GM19463 (cell line): Measurements from ENCODE around the gene HOXC6.

ENCODE experiments used
- ATAC-seq: cut with Tn5 transposase; IDR thresholded peaks from one replicate; pipeline ENCODE4 v1.9.1; 2021; ENCODE audit warnings: mild to moderate bottlenecking, moderate library complexity; ENCODE audit not compliant: unreplicated experiment

HOXC6 gene

DNA sequence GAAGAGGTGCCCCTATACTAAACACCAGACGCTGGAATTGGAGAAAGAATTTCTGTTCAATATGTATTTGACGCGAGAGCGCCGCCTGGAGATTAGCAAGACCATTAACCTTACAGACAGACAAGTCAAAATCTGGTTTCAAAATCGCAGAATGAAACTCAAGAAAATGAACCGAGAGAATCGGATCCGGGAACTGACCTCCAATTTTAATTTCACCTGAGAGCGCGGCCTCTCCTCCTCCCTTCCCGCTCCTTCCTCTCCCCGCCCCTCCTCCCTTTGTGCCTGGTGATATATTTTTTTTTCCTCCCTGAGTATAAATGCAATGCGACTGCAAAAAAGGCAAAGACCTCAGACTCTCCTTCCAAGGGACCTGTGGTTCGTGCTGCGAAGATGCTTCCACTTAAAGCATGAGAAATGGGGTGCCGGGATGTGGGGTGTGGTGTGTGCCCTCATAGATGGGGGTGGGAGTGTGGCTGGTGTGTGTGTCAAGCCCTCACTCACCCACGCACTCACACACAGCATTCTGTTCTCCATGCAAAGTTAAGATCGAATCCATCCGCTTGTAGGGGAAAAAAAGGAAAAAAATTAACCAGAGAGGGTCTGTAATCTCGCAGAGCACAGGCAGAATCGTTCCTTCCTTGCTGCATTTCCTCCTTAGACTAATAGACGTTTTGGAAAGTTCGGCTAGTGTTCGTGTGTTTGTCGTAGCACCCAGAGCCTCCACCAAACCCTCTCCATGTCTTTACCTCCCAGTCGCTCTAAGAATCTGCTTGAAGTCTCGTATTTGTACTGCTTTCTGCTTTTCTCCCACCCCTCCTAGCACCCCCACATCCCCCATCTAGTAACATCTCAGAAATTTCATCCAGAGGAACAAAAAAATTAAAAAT lies 38.8 kb upstream of the HOXC6 start:
- ATAC-seq, result peak; percentile 43

DNA sequence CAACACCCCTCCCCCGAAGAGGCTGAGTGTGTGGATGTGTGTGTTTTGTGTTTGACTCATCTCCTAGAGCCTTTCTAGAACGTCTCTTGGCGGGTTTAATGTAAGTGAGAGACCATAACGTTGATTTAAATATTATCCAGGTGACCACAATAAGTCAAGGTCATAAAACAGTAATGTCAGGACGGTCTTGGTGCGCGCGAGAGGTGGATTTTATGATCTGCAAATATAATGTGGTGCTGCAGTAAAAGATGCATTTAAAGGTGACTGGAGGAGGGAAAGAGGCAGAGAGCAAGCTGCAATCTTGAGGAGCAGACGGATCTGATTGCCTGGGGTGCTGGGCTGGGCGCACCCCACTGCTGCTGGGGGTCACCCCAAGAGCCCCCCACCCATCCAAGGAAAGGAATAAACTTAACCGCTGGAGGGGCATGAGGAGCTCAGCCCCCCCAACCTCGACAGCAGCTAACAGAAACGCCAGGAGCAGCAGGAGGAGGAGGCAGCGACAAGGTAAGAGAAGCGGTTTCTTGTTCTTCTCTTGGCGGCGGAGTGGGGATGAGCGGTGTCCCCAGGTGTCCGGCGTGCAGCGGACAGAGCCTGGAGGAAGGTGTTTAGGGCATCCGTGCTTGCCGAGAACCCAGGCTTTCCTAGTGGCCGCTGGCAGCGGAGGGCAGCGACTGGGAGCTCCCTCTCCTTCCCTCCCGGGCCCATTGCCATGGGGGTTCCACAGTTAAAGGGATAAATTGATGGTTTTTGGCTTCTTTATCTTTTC lies 37.7 kb upstream of the HOXC6 start:
- no peak for ATAC-seq

DNA sequence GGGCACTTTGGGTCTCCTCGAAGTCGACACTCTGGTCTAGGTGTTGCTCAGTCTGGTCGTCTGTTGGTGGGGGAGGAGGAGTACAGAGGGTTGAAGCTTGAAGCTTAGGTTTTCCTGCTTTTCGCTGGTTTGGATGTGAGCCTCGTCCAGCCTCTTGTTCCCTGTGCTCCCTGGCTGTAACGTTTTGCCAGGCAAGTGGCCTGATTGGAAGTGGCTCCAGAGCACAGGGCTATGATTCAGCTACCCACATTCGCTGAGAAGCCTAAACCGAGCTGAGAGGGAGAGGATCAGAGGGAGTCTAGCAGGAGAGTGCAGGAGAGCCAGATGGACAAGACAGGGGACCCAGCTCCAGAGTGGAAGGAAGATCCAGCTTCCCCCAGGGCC lies 37.2 kb upstream of the HOXC6 start:
- ATAC-seq, result no peak

DNA sequence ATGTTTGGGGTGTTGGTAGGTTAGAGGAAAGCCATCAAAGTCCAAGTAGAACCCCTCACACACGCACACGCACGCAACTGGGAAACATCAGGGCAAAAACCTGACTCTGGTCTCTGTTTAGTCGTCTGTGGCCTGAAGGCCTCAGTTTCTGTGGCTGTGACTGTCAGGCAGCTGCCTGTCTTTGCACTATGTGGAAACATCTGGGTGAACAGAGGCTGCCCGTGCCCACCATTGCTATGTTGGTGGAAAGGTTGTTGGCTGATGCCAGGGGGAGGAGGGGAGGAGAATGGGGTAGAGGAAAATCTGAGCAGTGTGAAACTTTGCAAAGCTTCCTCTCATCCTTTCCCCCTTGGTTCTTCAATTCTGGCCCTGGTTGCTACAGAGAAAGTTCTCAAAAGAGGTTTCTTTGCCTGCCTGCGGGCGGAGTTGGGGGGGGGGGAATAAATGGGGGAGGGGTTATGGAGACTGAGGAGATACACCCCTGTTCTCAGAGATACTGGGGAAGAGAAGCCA lies 35.8 kb upstream of the HOXC6 start:
- ATAC-seq, result no peak

DNA sequence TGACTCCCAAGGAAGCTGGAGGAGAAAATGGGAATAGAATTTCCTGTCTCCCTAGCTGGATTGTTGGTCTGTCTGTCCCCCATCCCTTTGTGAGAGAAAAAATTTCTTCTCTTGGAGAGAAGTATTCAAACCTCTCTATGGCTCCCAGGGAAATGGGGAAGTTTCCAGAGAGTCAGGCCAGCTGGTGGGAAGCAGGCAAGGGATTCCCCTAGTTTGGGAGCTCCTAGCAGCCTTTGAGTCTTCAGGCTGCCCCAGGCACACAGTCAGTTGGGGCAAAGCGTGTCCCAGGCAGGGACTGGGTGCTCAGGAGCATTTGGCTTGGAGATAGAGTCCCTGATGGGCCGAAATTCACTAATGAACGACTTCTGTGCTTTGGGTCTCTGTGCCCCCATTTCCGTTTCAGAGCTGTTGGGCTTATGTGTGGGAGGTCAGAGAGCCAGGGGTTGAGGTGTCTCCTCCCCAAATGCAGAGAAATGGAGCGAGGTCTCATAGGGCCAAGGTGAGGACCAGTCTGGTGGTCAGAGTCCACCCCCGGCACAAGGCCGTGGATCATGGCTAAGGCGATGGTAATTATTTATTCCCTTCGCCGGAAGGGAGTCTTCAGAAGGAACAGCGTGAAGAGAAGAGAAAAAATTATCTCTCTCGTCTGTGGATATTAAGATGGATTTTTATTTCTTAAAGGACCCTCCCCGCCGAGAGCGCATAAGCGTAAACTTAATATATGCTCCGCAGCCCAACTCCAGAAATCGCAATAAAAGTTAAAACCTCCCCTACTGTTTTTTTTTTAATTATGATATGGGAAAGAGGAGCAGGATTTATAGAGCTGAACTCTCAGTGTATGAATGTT lies 34.9 kb upstream of the HOXC6 start:
- no peak for ATAC-seq

DNA sequence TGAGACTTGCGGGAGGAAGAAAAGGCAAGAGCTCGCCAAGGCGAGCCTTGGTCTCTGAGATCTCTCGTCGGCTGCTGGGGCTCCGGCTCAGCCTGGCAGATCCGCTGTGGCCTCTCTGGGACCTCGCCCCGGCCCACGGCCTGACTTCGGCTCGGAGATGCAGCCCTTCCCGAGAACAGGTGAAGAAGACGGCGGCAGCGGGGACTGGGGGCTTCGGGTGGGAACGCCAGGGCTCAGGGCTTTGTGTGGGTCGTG lies 34.3 kb upstream of the HOXC6 start:
- ATAC-seq, result no peak

DNA sequence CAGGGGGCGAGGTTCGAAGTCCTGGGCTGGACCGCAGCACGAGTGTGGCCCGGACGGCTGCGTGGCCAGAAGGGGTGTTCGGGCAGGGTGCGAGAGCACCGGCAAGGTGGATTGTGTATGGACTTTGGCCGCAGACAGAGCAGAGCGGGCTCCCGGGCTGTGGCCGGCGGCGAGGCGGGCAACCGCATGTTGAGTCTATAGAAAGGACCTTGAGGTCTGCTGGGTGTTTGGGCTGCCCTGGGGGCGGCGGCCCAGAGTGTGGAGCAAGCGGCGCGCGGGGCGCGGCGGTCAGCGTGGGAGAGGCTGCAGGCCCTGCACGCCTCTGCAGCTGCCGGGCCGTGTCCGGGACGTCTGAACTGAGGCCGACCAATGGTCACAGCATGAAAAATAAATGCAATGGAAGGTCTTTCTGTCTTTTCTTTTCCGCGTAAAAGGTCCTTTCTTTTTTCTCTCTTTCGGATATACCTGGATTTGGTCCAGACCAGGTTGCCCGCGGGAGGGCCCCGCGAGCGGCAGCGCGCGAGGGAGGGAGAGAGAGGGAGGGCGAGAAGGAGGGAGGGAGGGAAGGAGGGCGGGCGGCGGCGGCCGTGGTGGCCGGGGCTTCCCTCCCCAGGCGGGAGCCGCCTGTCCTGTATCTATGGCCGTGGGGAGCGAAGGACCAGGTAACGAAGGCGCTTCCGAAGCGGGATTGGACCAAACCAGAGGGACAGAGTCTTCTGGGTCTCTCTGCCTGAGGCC lies 33.8 kb upstream of the HOXC6 start:
- no peak for ATAC-seq

DNA sequence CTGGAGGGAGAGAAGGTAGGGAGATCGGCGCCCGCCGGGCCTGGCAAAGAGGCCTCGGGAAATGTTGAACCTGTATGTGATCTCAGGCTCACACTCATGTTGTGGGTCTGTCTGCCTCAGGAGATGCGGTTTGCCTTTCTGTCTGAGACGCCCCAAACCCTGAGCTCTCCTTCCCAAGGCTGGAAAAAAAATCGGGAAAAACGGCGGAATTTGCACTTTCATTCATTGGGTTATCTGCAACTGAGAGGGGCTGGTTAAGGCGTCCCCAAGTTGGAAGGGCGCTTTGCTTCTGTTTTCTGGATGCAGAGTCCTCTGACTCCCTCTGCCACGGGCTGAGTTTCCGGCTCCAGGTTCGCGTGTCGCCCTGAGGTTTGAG lies 33.2 kb upstream of the HOXC6 start:
- no peak for ATAC-seq

DNA sequence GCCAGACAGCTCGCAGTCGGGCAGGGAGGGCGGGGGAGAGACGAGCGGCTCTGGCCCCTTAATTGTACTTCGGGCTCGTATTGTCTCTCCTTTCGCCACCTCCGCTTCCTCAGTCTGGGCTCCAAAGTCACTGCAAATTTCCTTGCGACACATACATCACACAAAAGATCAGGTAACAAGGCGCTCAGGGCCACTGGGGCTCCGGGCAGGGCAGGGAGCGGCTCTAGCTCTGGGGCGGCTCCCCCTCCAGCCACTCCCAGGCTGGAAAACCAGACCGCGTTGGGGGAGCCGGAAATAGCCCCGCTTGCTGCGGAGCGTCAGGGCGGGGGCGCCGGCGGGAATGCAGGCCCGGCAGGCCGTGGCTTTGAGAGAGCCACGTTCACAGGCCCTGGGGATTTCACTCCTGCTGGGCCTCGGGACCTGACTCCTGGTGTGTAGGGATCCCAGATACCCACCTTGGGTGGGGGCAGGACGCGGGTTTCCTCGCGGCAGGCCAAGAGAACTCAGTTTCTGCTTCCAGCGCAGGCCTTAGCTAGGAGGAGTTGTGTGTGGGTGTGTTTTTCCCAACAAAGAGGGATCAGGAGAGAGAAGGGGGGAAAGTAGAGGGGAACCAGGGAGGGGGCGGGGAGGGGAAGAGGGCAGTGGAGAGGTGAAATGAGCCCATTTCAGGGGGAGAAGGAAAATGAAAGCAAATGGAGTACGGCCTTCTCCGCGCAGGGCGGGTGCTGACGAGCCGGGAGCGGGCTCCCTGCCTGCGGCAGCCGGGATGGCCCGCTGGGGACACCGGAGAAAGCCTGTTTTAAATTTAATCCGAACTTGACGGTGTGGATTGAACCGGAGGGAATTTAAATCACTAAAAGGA lies 32.6 kb upstream of the HOXC6 start:
- no peak for ATAC-seq

DNA sequence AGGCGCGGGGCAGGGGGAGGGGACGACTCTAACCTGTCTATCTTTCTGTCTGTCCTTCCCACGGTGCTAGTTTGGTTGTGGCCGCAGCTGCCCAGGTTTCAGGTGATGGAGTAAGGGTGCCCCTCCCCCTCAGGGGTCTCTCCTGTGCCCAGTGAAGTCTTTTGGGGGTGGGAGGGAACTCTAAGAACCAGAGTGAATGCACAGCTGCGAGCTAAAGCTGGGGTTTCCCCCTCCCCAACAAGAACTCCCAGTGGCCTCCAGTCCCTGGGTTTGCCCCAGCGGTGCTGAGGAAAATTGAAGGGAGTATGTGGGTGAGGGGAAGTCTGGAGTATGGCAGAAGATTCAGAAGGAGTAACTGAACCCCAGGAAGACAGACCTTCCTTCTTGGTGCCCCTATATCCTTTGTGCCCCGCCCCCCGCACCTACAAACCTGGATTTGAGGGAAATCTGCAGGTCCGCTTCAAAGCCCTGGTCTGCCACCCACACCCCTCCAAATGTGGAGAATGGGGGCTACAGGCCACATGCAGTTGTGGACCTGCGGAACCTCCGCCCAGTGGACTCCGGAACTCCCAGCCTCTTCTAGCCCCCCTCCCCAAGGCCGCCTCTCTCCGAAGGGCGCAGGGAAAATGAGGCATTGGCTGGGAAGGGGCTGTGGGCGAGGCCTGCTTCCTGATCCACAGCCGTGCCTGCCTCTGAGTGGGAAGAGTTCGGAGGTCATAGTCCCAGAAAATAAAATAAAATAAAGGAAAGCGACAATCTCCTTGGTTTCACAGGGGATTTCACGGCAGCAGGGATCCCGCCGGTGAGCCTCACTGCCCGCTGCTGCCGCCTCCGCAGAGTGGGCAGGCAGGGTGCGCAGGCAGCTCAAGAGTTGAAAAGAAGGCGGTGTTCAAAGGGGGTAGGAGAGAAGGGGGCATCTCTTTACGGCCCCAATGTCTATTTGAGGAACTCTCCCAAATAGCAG lies 31.7 kb upstream of the HOXC6 start:
- no peak for ATAC-seq

DNA sequence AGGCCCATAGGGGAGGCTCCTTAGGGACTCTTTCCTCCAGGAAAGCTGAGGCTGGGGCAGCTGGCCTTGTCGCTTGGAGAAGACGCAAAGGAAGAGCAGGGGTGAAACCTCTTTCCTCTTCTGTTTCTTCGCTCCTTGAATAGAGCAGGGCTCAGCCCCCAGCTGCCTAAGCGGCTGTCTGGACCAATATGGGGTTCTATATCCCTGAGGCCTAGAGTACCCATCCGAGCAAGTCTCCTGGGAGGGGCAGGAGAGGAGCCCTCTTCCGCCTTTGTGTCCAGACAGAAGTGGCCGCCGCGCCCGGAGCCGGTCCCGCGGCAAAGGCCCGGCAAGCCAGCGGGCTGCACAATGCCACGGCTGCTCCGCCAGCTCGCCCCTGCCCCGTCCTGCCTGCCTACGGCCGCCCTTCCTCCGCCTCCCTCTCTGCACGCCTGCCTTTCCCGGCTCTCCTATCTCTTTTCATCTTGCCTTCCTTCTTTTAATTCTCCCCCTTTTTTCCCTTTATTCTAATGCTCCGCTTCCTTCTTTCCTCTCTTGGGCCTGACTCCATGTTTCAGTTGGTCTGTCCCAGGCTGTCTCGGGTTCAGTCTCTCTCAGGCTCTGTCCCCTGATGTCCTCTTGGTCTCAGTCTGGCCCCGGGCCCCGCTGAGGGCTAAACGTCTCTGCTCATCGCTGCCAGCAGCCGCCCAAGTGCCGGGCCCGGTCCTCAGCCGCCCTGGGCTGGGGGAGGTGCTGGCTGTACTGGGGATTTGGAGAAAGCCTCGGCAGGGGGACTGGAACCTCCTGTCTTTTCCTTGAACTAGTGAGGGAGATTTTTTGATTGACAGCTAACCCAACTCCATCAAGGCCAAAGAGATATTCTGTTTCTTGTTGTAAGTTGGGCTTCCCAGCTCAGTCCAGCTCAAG lies 30.8 kb upstream of the HOXC6 start:
- no peak for ATAC-seq

DNA sequence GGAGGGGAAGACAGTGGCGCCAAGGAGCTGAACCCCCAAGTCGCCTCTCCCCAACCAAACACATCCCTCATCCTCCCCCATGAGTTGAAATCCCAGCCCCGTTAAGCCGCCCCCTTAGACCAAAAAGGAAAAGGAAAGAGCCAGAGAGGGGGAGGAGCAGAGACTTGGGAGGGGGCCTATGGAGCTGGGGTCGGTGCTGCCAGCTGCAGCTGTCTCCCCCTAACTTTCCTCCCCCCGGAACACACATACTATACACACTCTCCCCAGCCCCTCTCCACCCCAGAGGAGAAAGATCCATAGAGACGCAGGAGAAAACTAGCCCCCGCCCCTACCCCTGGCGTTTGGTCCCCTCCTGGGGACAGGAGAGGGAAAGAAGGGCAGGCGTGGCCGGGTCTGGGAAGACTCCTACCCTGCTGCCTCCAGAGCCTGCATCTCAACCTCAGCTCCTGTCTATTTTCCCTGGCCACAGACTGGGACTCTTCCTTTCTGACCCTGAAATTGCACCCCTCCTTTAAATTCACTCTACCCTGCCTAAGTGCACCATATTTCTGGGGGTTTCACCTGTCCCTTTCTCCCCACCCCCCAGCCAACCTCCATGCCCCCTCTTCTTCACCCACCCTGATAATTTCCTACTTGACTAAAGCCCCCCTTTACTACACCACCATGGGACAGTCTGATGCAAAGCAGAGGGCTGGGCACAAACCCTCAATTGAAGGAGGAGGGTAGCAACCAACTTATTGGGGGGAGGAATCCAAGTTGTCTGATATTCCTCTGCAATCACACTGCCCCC lies 29.9 kb upstream of the HOXC6 start:
- ATAC-seq, result no peak

DNA sequence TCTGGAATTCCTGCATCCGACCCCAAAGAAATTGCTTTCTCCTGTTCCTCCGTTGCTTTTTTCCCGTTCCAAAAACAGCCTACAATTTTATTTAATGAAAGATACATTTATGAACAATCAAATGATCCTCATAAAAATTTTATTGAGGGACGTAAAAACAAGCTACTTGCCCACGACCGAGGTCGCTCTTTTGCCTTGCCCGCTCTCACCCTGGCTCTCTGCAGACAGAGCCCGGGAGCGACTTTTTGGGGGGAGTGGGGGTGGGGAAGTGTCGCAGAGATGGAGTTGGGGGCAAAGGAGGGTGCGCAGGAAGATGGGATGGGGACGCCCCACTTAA lies 29.4 kb upstream of the HOXC6 start:
- ATAC-seq, result no peak

DNA sequence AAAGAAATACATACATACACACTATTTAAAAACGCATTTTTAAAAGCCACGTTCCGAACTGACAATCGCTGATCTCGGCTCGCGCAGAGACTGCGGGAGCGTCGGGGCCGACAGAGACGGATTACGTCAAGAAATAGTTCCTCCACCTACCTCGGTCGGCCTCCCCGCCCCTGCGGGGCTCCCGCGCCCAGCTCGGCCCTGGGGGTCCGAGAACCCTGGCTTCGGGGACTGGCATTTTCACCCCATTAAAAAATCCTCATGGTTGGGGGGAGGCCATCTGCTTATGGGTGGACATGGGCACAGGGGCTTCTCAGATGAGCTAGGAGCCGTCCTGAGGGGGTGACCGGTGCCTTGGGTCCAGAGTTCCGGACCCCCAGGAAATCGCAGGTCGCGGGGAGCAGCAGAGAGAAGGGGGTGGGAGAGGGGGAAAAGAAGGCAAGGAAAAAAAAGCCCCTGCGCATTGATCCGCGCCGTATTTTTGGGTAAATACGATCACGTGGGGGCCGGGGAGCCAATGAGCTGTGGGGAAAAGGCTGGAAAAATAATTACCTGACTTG lies 28.6 kb upstream of the HOXC6 start:
- ATAC-seq, result no peak

DNA sequence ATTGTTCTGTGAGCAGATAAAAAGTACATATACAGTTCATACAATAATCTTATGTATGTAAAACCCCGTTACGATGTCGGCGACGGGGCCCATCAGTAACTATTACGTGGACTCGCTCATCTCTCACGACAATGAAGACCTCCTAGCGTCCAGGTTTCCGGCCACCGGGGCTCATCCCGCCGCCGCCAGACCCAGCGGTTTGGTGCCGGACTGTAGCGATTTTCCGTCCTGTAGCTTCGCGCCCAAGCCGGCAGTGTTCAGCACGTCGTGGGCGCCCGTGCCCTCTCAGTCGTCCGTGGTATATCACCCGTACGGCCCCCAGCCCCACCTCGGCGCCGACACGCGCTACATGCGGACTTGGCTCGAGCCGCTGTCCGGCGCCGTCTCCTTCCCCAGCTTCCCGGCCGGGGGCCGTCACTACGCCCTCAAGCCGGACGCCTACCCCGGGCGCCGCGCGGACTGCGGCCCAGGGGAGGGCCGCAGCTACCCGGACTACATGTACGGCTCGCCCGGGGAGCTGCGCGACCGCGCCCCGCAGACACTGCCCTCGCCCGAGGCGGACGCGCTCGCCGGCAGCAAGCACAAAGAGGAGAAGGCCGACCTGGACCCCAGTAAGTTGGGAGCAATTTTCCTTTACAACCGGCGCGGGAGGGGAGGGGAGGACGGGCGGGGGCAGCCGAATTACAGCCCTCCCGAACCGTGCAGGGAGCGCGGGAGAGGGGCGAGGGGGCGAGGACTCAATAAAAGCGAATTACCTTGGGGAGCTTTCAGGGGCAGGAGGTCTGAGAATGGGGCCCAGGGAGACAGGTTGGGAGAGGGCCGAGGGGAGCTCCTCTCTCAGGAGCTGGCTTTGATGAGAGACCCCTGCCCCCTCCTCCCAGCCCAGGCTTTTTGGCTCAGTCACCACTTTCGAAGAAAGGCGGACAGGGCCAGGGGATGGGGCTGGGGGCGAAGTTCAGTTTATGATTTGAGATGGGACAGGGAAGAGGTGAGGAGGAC lies 27.8 kb upstream of the HOXC6 start, which contains the start of gene HOXC9:
TSS of gene HOXC9 (plus strand) at position 46 of the 999 bp plus-strand sequence. CDS start at position 74, 28 bp downstream.
- ATAC-seq, result no peak
